Glomerular visceral epithelial cell (primary cell): ENCODE data around the gene KCNJ6.
"Not testable (repeated sequence)": the region's sequence is repeated elsewhere in the genome, so short reads cannot be mapped to it uniquely, and the experiment has no call there.

ENCODE experiments used
- DNase-seq: peaks from one replicate; pipeline ENCODE4 v3.0.0-alpha.2; 2016; ENCODE audit errors: extremely low spot score

The KCNJ6 gene

DNA sequence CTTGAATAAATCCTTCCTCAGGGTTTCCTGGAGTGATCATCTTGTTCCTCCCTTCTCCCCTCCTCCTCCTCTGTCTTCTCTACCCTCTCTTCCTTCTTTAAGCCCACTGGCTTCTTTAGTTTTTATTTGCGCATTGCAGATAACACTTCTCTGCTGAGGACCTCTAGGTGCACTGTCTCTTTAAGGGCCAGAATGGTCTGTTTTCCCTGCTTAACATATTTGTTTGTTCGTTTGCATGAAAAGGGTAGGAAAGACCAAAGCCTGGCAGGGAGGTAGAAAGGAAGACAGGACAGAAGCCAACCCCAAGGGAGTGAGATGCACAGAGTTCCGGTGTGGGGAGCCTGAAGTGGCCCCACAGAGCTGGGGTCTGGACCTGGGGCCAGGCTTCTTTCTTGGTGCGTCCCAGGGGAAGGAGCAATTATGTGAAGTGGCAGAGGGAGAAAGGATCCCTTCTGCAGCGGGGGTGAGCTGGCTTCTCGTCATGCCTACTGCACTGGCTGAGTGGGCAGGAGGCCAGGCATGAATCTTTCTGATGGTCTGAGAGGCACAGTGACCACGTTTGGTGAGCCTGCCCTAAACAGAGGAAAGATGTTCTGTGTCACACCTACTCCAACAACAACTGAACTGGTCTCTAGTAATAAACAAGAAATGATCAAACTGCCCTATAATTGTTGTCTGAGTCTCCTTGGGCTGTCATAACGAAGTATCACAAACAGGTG, 232.7 kb downstream of the KCNJ6 start:
- no peak for DNase-seq

DNA sequence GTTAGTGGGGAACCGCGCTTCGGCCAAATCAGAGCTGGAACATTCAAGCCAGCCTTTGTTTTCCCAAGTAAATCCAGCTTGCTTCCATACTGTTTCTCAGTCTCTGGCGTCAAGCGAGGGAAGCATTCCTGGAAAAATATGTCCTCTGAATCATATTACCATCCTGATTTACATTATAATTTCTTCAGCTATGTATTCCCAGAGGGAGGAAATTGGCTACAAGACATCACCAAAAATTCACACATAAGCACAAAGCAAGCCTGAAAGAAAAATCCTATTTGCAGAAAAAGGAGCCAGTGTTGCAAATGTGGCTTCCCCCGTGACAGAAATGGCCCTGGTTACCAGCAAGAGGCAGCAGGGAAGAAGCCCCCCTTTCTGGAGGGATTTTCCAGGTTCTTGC, 233.3 kb downstream of the KCNJ6 start:
- DNase-seq, result no peak

DNA sequence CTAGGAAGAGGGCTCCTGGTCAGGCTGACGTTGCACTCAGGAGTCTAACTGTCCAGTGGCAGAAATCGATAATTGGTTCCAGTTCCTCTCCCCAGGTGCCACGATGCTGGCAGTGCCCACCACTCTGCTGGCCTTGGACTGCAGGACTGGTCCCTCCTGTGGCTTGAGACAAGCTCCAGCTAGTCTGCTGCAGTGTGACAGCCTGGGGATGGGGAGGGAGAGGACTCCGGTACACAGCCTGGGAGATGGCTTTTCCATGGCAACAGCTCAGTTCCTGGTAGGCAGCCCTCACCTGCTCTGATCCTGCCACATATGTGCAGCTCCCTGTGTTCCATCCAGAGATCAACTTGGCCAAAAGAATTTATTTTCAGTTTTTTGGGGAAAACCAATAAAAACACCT, 239.3 kb downstream of the KCNJ6 start:
- DNase-seq, result no peak

DNA sequence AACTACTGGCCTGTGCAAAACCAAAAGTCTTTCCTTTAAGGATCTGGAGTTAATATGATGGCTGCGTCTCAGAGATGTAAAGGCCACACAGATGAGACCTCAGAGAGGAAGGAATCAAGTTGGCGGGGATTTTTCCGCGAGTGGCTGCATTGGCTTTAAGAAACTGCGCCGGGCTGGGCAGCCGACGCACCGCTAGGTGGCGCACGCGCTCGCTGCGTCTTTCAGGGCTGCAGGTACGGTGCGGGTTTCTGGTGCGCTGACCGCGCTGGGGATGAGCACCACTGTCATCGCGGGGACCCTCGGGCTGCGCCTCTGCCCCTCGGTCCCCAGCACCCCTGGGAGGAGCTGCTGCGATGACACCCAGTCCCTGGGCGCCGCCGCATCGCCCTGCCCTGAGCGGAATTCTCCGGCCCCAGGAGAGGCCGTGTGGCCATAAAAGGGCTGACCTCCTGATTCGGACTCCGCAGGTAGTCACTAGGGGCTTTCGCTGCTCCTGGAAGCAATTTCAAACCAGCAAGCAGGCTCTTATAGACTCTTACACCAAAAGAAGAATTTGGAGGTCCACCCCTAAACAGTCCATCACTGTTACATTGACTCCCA, 241.0 kb downstream of the KCNJ6 start:
- peak; percentile 44 for DNase-seq

GRCh38 chr21:37673801-37674575, 242.3 kb downstream of the KCNJ6 start:
- DNase-seq, result no peak

GRCh38 chr21:37671381-37671780, 244.9 kb downstream of the KCNJ6 start:
- no peak for DNase-seq

GRCh38 chr21:37670883-37671282, 245.4 kb downstream of the KCNJ6 start:
- DNase-seq, result peak; percentile 57

GRCh38 chr21:37669249-37669648, 247.0 kb downstream of the KCNJ6 start:
- DNase-seq, result no peak

DNA sequence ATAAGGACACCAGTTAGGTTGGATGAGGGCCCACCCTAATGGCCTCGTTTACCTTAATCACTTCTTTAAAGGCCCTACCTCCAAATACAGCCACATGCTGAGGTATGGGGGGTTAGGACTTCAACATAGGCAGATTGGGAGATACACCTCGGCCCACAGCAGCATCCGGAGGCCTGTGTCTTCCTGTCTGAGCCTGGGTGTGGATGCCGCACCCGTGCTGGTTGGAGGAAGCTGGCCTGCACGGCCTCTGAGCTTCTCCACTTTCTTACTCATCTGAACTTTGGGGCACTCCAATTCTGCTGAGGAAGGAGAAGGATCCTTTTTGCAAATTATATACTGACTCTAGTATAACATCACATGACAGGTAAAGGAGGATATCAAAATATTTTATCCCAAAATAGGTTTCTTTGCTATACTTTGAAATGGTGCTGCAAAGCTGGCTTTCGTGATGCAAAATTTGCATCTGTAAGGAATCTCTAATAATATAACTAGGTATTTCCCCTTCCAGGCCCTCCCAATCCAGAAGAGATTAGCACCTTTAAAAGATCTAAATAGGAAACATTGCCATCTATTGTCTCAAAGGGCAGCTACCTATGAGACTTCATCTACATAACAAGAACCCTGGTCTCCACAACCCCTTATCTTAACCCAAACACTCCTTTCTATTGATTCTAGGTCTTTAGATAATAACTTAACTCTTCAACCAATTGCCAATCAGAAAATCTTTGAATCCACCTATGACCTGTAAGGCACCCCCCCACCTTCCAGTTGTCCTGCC, 247.6 kb downstream of the KCNJ6 start:
- no peak for DNase-seq

- DNase-seq, result no peak
Measured at GRCh38 chr21:37667380-37667779, 248.9 kb downstream of the KCNJ6 start.

DNA sequence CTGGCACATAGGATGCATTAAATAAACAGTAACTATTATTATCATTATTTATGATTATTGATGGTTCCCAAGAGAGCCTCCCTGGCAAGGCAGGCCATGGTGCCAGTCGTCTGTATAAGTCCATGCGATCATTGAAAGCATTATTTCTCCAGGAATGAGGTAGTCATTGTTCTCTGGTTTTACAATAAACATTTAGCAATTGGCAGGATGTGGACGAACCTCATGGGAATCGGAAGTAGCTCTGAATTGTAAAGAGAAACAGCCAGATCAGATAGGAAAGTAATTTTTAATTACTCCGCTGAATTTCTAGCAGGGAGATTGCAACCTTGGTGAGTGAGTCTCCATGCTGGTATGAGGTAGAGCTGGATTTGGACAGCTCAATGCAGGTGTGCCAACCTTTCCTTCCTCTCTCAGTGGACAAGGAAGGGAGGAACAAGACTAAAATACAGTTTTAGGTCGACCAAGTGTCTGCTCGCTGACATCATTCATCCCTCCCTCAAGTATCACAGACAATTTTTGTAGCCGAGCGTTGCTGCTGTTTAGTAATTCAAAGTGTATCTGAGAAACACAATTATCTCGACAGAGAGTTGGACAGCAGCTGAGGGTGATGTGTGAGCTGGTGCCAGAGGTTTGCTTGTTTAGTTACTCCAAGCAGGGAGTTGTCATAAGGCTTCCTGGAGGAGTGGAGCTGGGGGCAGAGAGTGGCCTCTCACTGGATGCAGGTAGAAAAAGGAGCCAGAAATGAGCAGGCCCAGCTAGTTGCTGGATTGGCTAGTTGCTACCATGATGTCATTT, 250.8 kb downstream of the KCNJ6 start:
- no peak for DNase-seq

- DNase-seq, result not testable (repeated sequence)
Measured at GRCh38 chr21:37662227-37662626, 254.0 kb downstream of the KCNJ6 start.

GRCh38 chr21:37660709-37661108, 255.5 kb downstream of the KCNJ6 start:
- no peak for DNase-seq

GRCh38 chr21:37659874-37660273, 256.4 kb downstream of the KCNJ6 start:
- DNase-seq, result no peak

GRCh38 chr21:37658817-37659458, 257.3 kb downstream of the KCNJ6 start:
- DNase-seq, result peak; percentile 75

- DNase-seq, result no peak
Measured at GRCh38 chr21:37658121-37658816, 258.0 kb downstream of the KCNJ6 start.

DNA sequence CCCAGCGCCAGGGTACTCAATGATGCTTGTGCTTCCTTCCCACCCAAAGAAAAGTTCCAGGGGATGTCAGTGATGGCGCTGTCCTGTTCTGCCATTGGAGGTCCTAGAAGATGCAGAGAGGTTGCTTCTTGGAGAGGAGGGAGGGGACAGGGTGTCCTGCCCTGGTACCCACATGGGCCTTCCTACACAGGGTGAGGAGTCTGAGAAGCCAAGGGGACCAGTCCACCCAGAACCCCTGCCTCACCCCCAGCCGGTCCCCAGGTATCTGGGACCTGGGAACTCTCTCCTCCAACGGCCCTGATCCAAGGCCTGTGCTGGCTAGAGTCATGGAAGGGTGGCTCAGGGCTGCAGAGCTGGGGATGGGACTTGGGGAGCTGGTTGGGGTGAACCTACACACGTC, 259.4 kb downstream of the KCNJ6 start:
- DNase-seq, result no peak

DNA sequence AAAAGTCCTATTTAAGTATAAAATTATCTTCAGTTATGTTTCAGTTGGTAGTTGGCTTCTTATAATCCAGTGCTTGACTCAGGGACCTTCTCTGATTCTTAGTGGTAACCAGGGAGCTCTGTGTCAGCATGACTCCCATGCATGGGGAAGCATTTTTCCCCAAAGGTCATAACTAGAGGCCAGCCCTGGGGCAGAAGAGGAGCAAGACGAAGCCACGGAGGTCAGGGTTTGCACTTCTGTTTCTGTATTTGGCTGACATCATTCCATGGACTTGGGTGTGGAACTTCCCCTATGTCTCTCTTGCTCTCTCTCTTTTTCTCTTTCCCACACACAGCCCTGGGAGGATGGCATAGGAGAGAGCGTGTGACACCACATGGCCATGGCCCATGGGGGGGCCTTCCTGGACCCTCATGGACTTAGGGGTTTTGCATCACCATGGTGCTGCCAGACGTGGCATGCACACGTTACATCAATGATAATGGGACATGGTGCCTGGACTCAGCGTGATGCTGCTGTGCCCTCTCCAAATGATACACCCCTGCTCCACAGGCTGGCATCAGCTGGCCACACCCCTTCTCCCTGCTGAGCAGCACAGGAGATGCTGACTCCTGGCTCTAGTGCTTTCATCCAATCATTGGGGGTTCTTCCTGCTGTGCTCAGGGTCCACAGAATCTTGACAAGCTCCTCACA, 260.5 kb downstream of the KCNJ6 start:
- DNase-seq, result no peak

- DNase-seq, result no peak
Measured at GRCh38 chr21:37654596-37654995, 261.7 kb downstream of the KCNJ6 start.

- no peak for DNase-seq
Measured at GRCh38 chr21:37653201-37653600, 263.1 kb downstream of the KCNJ6 start.
